HL-60 (cell line): ENCODE measurements around the gene RASSF8.

ENCODE experiments used
- DNase-seq, 2 experiments: peaks; one replicate each; pipeline ENCODE4 v3.0.0-alpha.2; 2010 to 2020; ENCODE audit warnings: low read depth in 1 of 2, low spot score in 1 of 2
- H3K27ac ChIP-seq: fragments of 250-450 bp; sonication (Bioruptor Pico); replicated peaks from 2 replicates; pipeline ENCODE4 v1.5.1; 2020; ENCODE audit warnings: mild to moderate bottlenecking, moderate library complexity
- H3K27me3 ChIP-seq: fragments of 250-450 bp; sonication (Bioruptor Pico); 2 replicates; pipeline ENCODE4 v1.5.1; 2021; ENCODE audit warnings: mild to moderate bottlenecking, moderate library complexity; ENCODE audit not compliant: insufficient read depth, poor library complexity, severe bottlenecking
- H3K4me3 ChIP-seq: replicated peaks from 2 replicates; pipeline ENCODE4 v1.5.1; 2011; ENCODE audit warnings: mild to moderate bottlenecking, control low read depth, low read length; ENCODE audit not compliant: insufficient read depth
- GABPA ChIP-seq: IDR thresholded peaks from 2 replicates; pipeline ENCODE4 v1.6.1; 2012; ENCODE audit warnings: low read depth
- POLR2AphosphoS5 ChIP-seq: IDR thresholded peaks from 2 replicates; pipeline ENCODE4 v1.6.1; 2012; ENCODE audit warnings: low read depth
- SPI1 ChIP-seq: IDR thresholded peaks from 2 replicates; pipeline ENCODE4 v1.6.1; 2012; ENCODE audit warnings: low read depth, mild to moderate bottlenecking, borderline replicate concordance
- TF ChIP-seq, protein P1 (sequence below): IDR thresholded peaks from one replicate; pipeline ENCODE4 v1.5.1; 2011; ENCODE audit warnings: low read length, control low read depth, inconsistent platforms; ENCODE audit not compliant: insufficient read depth
- TF ChIP-seq, protein P2 (sequence below): IDR thresholded peaks from 2 replicates; pipeline ENCODE4 v1.6.1; 2012; ENCODE audit warnings: low read depth; ENCODE audit not compliant: insufficient replicate concordance

The RASSF8 gene

DNA sequence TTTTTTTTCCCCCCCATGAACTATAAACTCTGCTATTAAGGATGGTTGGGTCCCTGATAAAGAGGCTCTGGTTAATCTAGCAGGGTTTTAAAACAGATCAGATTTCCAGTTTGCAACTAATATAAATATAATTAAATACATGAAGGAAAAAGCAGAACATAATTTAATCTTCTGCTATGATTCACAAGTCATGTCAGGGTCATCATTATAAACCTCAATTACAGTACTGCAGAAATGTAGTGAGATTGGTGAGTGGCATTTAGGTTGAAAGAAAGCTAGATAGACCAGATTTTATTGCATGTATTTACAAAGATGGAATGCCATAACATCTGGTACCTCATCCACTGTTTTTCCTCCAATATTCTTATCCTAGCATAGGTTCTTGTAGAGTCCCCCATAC lies 14.5 kb upstream of the RASSF8 start:
- TF ChIP-seq, protein P1, sequence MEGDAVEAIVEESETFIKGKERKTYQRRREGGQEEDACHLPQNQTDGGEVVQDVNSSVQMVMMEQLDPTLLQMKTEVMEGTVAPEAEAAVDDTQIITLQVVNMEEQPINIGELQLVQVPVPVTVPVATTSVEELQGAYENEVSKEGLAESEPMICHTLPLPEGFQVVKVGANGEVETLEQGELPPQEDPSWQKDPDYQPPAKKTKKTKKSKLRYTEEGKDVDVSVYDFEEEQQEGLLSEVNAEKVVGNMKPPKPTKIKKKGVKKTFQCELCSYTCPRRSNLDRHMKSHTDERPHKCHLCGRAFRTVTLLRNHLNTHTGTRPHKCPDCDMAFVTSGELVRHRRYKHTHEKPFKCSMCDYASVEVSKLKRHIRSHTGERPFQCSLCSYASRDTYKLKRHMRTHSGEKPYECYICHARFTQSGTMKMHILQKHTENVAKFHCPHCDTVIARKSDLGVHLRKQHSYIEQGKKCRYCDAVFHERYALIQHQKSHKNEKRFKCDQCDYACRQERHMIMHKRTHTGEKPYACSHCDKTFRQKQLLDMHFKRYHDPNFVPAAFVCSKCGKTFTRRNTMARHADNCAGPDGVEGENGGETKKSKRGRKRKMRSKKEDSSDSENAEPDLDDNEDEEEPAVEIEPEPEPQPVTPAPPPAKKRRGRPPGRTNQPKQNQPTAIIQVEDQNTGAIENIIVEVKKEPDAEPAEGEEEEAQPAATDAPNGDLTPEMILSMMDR: no peak
- TF ChIP-seq, protein P2, sequence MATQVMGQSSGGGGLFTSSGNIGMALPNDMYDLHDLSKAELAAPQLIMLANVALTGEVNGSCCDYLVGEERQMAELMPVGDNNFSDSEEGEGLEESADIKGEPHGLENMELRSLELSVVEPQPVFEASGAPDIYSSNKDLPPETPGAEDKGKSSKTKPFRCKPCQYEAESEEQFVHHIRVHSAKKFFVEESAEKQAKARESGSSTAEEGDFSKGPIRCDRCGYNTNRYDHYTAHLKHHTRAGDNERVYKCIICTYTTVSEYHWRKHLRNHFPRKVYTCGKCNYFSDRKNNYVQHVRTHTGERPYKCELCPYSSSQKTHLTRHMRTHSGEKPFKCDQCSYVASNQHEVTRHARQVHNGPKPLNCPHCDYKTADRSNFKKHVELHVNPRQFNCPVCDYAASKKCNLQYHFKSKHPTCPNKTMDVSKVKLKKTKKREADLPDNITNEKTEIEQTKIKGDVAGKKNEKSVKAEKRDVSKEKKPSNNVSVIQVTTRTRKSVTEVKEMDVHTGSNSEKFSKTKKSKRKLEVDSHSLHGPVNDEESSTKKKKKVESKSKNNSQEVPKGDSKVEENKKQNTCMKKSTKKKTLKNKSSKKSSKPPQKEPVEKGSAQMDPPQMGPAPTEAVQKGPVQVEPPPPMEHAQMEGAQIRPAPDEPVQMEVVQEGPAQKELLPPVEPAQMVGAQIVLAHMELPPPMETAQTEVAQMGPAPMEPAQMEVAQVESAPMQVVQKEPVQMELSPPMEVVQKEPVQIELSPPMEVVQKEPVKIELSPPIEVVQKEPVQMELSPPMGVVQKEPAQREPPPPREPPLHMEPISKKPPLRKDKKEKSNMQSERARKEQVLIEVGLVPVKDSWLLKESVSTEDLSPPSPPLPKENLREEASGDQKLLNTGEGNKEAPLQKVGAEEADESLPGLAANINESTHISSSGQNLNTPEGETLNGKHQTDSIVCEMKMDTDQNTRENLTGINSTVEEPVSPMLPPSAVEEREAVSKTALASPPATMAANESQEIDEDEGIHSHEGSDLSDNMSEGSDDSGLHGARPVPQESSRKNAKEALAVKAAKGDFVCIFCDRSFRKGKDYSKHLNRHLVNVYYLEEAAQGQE: no peak
- no peak for TF ChIP-seq GABPA
- TF ChIP-seq POLR2AphosphoS5: no peak
- TF ChIP-seq SPI1: no peak
- H3K27ac ChIP-seq: no peak overlapping the region
- H3K27me3 ChIP-seq: peaks cover 2% of the 10 kb centered on the region
- DNase-seq: no peak
- no peak overlapping the region for H3K4me3 ChIP-seq

DNA sequence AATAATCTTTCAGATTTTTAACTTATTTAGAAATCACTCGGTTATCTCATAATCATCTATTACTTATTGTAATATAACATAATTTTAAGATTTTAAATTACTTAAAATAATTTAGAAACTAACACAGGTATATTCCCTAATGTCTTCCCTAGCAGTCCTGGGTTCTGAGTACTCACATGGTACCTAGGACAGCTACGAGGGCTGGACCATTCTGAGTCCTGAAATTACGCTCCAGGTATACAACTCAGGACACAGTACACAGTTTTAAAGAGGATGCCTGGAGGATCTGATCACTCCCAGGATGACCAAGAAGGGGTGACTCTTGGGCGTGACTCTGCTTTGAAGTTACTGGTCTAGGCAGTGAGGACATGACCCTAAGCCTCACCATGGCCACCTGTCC lies 9.1 kb upstream of the RASSF8 start:
- Histone ChIP-seq H3K27me3 (peaks cover 2% of the 10 kb centered on the region), H3K27ac (no peak overlapping the region), H3K4me3 (no peak overlapping the region)
- DNase-seq: no peak
- TF ChIP-seq, protein P1: no peak
- no peak for TF ChIP-seq SPI1
- TF ChIP-seq, protein P2: peak; percentile 64
- no peak for TF ChIP-seq GABPA
- TF ChIP-seq POLR2AphosphoS5: no peak

DNA sequence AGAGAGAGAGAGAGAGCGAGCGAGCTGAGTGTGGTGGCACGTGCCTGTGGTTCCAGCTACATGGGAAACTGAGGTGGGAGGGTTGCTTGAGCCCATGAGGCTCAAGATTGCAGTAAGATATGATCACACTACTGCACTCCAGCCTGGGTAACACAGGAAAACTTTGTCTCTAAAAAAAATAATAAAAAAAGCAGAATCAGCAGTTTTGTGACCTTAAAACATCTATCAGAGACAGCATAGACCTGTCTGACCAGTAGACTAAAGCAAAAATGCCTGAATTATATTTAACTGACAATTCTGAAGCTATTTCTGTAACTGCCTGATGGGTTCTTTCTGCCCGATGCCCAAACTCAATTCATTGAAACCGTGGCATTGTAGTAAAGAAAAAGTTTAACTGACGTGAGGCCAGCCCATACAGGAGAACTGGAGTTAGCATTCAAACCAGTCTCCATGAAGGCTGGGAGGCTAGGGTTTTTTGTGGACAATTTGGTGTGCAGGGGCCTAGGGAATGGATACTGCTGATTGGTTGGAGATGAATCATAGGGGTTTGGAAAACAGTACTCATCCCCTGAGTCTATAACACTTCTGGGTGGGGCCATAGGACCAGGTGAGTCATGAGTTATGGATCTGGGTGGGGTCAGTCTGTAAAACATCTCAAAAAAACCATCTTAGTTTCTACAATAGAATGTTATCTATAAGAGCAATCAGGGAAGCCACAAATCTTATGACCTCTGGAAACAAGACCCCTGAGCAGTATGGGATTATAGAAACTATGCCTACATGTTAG lies 8.0 kb upstream of the RASSF8 start:
- H3K27ac ChIP-seq: no peak overlapping the region
- no peak for DNase-seq
- H3K27me3 ChIP-seq: peaks cover 2% of the 10 kb centered on the region
- H3K4me3 ChIP-seq: no peak overlapping the region
- TF ChIP-seq POLR2AphosphoS5 (no peak), GABPA (no peak), SPI1 (no peak)
- TF ChIP-seq, protein P2: no peak
- TF ChIP-seq, protein P1: no peak
